GM18519 (cell line): ENCODE measurements around the gene KCNG2.

Experiments used
- ATAC-seq: cut with Tn5 transposase; IDR thresholded peaks from one replicate; pipeline ENCODE4 v1.9.1; 2021; ENCODE audit warnings: mild to moderate bottlenecking, moderate library complexity; ENCODE audit not compliant: unreplicated experiment, low FRiP score

Gene KCNG2

DNA sequence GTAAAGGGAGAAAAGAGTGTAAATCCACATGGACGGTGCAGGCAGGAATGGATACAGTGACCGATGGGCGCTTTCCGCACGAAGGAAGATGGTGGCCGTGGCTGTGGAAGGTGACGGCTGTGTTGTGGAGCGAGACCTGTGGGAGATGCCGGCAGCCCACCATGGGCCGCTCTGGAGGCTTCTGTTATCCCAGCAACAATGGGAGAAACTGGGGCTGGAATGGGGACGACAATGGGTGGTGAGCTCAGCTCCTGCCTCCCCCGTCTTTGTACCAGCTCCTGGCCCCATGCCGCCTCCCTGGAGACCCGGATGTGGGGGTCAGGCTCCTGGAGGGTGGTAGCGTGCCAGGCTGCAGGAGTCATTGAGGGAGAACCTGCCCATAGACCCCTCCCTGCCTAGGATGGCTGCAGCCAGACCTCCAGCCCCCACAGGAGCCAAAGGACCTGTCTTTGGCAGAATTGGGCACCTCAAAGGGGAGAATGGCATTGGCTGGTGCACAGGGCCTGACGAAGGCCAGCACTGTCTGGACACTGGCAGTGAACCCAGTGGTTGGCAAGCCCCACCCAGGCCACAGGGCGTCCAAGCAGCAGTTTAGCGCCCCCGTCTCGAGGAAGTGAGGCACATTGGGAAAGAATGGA is 81.1 kb downstream of the KCNG2 start:
- no peak for ATAC-seq

DNA sequence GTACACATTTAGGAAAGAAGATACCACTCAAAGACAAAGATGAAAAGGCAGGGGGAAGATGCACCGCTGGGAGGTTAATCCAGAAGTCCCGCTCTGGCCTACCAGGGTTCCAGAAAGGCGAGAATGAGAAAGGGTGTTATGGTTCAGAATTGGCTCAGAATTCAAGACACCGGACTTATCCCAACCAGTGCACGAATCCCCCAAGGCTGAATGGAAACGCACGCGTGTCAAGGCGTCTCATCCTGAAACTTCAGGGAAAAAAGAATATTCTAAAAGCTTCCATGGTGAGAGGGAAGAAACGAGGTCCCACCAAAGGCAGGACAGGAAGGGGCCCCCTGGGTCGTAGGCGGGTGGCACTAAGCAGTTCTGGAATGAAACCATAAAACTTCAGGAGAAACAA is 81.8 kb downstream of the KCNG2 start:
- no peak for ATAC-seq

DNA sequence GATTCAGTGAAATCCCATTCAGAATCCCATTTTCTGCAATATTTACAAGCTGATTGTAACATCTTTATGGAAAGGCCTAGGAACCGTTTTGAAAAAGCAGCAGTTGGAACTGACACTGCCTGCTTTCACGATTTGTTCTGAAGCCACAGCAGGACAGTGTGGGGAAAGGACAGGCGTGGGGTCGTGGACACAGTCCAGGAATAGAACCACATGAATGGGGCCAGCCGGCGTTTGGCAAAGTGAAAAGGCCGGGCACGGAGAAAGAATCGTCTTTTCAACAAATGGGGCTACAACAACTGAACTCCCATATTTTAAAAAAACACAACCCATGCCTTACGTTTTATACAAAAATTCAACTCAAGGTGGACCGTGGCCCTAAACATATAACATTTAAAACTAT is 84.0 kb downstream of the KCNG2 start:
- ATAC-seq = no peak

DNA sequence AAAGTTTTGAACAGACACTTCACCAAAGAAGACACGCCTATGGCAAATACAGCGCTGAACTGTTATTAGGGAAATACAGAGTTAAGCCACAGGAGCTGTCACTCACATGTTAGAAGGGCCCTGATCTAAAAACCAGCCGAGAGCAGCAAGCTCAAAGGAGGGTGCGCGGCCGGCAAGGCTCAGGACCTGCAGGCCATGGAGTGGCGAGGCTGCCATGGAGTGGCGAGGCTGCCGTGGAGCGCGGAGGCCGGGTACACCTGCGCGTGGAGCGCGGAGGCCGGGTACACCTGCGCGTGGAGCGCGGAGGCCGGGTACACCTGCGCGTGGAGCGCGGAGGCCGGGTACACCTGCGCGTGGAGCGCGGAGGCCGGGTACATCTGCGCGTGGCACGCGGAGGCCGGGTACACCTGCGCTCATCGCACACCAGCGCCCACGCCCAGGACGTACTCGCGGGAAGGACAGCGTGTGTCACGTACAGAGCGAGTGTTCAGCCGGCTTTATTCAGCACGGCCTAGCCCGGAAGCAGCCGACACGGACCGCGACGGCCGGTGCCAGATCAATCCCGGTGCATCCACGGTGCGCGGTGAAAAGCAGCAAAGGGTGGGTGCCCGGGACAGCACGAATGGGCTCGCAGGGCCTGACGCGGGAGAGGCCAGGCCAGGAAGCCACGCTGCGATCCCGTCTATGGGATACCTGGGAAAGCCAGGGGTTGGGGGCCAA is 84.9 kb downstream of the KCNG2 start:
- ATAC-seq = no peak

DNA sequence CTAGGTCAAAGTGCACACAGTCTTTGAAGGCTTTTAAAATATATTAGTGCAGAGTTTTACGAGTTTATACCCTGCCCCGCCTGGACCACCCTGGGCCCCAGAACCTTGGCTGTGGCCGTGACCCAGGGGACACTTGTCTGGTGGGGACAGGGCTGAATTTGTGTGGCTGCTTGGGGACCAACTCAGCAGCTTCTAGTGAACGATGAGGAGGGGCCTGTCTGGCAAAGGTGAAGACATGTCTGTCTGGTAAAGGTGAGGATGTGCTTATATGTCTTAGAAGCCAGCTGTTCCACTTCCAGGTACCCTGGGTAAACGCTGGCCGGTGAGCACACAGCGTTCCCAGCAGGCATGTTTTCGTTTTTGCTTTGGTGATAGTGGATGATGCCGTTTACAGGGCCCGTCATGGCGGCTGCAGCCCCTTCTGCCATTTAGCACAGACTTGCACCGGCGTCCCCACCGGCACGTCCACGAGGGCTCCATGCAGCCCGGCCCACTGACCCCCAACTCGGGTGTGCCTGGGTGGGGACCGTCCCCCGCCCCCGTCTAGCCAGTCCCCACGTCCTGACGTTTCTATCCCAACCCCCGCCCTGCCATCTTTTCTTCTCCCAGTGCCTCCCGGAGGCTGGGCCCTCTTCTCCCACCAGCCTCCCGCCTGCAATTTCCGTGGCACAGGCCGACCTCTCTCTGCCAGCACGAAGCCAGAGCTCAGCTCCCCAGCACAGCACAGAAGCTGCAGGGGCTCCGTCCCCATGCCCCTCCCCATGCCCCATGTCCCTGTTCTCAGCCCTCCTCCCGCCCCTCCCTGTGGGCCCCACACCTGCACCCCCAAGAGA is 85.9 kb downstream of the KCNG2 start:
- ATAC-seq = no peak

DNA sequence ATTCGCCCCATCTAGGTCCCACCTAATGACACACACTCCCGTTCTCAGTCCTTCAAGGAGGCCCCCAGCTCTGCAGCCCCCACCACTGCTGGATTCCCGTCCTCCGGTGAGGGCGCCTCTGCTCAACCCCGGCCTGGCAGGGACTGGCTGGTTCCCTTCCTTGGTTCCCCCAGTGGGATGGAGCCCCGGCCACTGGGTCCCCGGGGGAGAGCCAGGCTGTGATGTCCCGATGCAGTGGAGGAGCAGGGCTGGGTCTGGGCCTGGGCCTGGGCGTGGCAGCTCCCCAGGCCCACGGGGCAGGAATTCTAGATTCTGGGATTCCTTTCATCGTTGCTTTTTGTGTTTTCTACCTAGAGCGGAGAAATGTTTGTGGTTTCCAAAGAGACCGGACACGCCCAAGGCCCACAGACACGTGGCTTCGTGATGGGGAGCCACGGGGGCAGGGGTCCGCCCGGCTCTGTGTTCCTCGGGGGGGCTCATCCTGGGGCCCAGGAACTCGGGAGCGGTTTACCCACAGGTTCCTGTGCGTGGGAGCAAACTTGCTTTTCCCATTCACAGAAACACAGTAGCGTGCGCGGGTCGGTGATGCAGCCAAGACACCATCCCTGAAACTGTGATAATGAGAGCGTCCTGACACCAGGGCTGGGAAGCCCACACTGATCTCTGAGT is 86.7 kb downstream of the KCNG2 start:
- ATAC-seq = no peak

DNA sequence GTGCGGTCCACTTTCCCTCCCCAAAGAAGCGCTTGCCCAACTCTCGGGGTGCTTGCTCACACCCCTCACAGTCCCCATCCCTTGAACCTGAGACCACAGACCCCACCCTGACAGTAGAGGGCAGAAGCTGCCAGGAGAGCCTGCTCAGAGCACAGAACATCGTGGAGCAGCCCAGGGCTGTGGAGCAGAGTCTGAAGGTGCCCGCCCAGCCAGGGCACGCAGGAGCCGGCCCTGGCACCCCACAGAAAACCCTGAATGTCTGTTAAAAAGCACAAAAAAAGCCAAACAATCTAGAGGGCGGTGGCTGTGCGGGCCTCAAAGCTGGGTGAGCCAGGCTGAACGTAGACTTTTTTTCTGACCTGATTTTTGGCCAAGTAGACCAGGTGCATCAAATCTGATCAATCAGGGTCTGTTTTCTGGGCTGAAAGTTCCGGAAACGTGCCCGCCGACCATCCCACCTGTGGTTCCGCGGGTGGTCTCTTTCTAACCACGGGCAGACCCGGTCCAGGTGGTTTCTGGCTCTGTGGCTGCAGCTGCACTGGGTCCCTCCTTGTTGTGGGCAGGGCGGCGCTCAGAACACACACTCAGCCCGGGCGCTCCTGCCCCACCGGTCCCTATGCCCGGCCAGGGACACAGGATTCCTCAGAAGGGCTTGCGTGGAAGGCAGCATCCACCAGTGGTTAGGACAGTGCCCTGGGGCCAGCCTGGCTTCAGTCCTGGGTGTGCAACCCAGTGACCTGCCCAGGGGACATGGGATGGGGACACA is 87.4 kb downstream of the KCNG2 start:
- ATAC-seq = no peak

DNA sequence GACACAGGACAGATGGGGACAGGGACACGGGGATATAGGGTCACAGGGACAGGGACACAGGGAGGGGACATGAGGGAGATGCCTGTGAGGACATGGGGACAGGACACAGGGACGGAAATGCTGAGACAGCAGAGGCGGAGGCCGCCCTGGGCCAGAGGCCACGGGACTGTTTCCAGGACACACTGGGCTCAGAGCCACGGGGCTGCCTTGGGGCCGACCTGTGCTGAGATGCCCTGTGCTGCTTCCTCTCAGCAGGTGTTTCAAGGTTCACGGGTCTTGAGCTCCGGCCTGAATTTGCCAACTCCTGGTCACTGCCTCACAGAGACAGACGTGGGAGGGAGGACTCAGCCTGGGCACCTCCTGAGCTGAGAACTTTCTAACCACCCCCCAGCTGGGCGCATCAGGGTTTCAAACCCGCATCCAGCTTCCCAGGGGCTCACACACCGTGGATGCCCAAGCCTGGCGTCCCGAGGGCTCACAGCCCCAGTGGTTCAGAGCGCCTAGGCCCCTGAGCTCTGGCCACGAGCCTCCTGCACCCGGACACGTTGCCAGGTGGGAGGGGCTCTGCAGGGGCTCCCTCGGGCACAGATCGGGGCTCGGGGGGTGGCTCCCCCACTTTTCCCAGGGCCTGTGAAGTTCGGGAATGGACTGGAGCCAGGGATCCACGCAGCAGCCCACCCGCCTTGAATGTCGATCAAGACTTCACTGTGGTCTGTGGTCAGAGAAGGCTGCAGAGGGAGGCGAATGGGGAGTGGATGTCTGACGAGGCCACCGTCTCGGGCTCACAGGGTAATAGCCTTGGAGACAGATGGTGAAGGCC is 89.7 kb downstream of the KCNG2 start:
- no peak for ATAC-seq

DNA sequence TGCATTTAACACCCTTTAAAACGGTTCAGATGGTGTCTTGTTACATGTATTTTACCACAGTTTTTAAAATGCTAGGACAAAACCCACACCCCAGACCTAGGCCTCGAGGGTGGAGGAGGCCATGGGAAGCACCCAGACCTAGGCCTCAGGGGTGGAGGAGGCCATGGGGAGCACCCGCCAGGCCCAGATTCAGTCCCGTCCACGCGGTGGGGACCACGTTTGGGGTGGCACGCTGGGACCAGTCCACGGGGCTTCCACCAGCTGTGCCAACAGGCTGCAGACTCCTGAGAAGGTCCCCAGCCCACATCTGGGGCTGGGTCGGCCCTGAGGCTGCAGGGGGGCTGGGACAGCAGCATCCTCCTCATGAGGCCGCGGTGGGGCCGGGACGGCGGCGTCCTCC is 90.3 kb downstream of the KCNG2 start:
- ATAC-seq = no peak

DNA sequence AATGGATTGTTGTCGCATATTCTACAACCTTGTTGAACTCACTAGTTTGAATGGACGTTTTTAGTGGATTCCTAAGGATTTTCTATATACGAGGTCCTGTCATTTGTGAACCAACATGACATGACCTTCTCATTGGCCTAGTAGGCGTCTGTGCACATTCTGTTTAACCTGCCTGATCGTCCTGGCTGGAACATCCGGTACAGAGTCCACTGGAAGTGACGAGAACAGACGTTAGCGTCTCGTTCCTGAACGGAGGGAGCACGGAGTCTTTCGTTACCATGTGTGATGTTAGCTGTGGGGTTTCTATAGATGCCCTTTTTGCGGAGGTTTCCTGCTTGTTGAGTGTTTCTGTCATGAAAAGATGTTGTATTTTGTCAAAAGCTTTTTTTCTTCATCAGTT is 91.8 kb downstream of the KCNG2 start:
- ATAC-seq = no peak

DNA sequence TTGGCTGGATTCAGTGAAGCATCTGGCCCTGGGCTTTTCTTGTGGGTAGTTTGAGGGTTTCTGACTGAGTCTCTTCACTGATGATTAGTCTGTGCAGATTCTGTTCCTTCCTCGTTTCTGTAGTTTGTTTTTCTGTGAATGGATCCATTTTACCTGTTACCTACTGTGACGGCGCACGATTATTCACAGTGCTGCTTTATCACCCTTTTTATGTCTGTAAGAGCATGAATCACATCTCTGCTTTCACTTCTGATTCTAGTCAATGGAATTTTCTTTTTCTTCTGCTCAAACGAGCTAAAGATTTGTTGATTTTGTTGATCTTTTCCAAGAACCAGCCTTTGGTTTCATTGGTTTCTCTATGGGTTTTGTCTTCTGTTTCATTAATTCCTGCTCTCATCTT is 92.9 kb downstream of the KCNG2 start:
- ATAC-seq = no peak

DNA sequence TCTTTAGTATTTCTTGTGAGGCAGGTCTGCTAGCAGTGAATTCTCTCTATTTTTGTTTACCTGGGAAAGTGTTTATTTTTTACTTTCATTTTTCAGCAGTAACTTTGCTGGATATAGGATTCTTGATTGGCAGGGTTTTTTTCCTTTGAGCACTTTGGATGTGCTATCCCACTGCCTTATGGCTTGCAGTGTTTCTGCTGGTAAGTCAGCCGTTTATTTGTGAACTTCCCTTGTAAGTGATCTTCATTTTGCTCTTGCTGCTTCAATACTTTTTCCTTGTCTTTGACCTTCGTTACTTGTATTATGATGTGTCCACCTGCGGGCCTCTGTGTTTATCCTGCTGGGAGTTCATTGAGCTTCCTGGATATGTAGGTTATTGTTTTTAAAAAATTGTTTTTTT is 99.0 kb downstream of the KCNG2 start:
- no peak for ATAC-seq

DNA sequence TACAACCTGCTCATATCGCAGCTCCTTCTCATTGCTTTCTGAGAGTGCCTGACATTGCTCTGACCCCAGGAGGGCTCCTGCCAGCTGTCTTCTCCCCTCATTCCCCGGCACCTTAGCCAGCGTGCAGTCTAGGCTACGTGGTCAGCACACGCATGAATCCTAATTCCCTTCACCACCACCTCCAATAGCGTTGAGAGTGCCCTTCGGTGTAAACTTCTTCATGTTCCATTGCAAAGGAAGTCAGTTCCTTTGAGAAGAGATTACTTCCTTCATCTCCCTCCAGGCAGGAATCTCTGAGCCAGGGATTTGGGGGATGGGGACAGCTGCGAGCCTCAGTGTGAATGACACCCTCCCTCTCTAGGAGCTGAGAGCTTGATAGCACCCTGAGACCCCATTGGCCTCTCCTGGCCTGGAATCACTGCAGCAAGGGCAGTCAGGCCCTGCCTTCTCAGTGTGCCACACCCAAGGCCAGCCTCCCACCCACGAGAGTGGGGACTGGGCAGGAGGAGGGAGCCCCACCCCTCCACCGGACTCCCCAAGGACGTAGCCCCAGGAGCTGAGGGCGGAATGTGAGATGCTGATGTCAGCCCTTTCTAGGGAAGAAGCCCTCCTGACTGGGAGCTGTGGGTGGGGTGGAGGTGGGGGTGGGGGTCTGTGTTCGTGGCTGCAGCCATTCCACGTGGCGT is 100.3 kb downstream of the KCNG2 start:
- no peak for ATAC-seq

DNA sequence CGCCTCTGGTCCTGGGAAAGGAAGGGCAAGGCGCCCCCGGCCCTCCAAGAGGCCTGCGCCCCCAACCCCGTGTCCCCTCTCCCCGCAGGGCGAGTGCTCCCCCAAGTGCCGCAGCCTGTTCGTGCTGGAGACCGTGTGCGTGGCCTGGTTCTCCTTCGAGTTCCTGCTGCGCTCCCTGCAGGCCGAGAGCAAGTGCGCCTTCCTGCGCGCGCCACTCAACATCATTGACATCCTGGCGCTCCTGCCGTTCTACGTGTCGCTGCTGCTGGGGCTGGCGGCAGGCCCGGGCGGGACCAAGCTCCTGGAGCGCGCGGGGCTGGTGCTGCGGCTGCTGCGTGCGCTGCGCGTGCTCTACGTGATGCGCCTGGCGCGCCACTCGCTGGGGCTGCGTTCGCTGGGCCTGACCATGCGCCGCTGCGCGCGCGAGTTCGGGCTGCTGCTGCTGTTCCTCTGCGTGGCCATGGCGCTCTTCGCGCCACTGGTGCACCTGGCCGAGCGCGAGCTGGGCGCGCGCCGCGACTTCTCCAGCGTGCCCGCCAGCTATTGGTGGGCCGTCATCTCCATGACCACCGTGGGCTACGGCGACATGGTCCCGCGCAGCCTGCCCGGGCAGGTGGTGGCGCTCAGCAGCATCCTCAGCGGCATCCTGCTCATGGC is 101.3 kb downstream of the KCNG2 start:
- no peak for ATAC-seq

DNA sequence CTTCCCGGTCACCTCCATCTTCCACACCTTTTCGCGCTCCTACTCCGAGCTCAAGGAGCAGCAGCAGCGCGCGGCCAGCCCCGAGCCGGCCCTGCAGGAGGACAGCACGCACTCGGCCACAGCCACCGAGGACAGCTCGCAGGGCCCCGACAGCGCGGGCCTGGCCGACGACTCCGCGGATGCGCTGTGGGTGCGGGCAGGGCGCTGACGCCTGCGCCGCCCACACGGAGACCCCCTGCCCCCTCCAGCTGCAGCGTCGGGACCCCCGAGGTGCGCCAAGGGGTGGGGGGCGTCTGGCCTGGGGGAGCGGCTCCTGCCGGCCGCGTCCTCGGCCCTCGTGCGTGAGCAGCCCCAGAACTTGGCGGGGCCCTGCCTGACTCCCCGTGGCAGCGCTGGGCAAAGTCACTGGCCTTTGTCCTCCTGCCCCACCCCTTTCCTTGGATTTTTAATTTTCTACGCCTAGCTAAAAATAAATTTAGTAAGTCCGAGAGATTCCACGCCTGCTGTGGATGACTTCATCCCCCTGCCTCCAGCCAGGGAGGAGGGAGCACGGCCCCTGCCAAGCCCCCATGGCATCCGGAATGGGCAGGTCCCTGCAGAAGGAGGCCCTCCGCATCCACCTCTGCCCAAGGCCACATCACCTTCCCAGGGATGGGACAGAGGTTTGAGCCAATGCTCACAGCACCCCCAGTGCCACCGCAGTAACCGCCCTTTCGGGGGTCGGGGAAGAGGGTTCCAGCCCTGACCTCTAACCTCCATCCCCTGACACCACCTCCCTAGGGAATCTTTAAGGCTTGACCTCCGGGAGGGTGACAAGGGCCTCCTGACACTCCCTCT is 102.1 kb downstream of the KCNG2 start:
- no peak for ATAC-seq

DNA sequence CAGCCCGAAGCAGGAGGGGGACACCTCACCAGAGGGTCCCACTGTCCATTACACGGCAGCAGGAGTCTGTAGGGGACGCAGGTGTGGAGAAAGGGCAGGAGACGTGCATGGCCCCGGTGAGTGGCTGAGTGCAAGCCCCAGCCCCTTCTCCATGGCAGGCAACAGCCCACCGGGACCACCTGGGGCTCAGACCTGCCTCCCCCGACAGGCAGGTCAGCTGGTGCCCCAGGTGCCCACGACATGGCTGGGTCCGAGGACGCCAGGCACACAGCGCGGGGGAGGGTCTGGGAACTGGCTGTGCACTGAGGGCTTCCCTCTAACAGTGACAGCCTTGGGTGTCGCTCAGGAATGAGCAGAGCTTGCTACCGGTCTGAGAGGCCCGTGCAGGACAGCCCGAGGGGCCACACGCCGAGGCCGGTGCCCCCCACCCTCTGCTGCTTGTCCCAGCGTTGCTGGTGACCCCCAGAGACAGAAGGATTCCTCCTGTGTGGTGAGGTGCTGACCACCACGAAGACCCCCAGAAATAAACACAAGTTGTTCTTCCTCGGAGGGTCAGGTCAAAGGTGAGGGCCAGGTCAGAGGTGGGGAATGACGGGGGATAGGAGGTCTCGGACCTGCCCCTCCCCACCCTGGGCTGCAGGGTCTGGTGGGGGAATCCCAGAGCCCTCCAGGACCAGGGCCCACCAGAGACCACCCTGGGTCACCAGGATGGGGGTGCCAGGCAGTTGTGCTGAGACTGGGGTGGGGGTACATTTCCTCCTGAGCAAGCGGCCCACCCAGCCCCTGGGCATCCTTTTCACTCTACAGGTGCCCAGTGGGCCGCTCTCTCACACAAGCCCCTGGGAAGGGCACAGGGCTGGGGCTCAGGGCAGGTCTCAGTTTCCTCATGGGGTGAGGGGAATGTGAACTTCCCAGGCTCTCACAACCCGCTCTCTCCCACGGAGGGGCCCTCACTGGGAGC is 103.2 kb downstream of the KCNG2 start:
- no peak for ATAC-seq
